GM13976 (cell line): ENCODE data around the gene TTC39B.

ENCODE experiments used
- DNase-seq: peaks from one replicate; pipeline ENCODE4 v3.0.0; 2012; ENCODE audit warnings: low spot score
- CTCF ChIP-seq: IDR thresholded peaks from 2 replicates; pipeline ENCODE4 v1.5.1; 2012; ENCODE audit warnings: borderline replicate concordance, mild to moderate bottlenecking; ENCODE audit not compliant: insufficient read depth; ENCODE audit errors: extremely low read depth, missing control alignments, control extremely low read depth
- in situ Hi-C: fragments of 300-500 bp; cut with MboI; formaldehyde crosslinking; loops from one replicate; pipeline ENCODE4 v1.12.0; 2022; ENCODE audit warnings: low sequenced_read_pairs, mixed read lengths, inconsistent platforms; ENCODE audit not compliant: unreplicated experiment

The TTC39B gene

GRCh38 chr9:15306757-15307522 lies at the start of gene TTC39B:
Gene TTC39B, minus strand, starts transcription at chr9:15307216. Its CDS starts 91 bp downstream, at chr9:15307125.
- no peak for TF ChIP-seq CTCF
- peak; percentile 93 for DNase-seq
- in situ Hi-C loops: no loop called here

DNA sequence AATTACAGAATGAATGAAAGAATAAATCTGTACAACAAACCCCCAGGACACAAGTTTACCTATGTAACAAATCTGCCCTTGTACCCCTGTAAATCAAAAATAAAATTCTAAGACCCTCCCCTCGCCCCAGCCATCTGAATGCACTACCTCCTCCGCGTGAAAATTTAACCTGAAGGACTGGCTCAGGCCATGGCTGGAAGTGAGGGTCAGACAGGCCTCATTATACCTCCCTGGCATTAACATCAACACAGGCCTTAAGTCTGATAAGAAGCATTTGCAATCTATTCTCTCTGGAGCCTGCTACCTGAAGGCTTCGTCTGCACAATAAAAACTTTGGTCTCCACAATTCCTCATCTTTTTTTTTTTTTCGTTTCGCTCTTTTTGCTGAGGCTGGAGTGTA lies 48.7 kb upstream of the TTC39B start:
- TF ChIP-seq CTCF: no peak
- in situ Hi-C loops: no loop called here

GRCh38 chr9:15354713-15355112 lies 47.7 kb upstream of the TTC39B start:
- in situ Hi-C loops: no loop called here
- no peak for DNase-seq
- TF ChIP-seq CTCF: no peak

More for the DNA sequence above, 48.7 kb upstream of the TTC39B start:
- no peak for DNase-seq

- DNase-seq: no peak
Observed at GRCh38 chr9:15353892-15354291, 46.9 kb upstream of the TTC39B start.

DNA sequence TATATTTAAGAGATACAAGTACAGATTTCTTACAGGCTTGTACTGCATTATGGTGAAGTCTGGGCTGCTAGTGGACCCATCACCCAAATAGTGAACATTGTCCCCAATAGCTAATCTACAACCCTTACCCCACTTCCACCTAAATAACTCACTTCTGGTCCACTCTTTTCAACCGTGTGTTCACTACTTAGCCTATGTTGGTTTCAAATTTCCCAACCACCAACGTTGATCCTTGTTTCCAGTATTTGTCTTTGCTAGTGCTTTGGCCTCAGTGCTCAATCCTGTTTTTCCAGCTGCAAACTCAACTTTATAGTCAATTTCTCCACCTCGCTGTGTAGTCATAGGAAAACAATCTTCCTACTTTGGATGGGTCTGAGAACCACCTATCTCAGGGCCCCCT lies 45.3 kb upstream of the TTC39B start:
- in situ Hi-C loops: no loop called here
- TF ChIP-seq CTCF: no peak
- no peak for DNase-seq

More at GRCh38 chr9:15353892-15354291, 46.9 kb upstream of the TTC39B start:
- in situ Hi-C loops: no loop called here
- no peak for TF ChIP-seq CTCF

GRCh38 chr9:15349892-15350761 lies 43.1 kb upstream of the TTC39B start:
- no peak for DNase-seq
- no peak for TF ChIP-seq CTCF
- in situ Hi-C loops: no loop called here
